ENCODE measurements around the gene ZNF546. TPM values are rescaled to one million over a fixed set of nuclear protein-coding genes. Genes with fewer than 3 reads are reported as not detected.
A peak's percentile ranks its signal among the peaks of the same experiment; 100 is the strongest.
"Not testable (repeated sequence)": the region's sequence is repeated elsewhere in the genome, so short reads cannot be mapped to it uniquely, and the experiment has no call there.

Gene ZNF546
- total and polyA plus RNA-seq, 8 donors = 0.29 to 9.3 (median 2.1) TPM

- TF ChIP-seq EP300 (IDR thresholded peaks at IDR 0.05) (no peak), POLR2AphosphoS5 (IDR thresholded peaks at IDR 0.05) (no peak), CTCF (IDR thresholded peaks at IDR 0.05) (no peak), POLR2A (IDR thresholded peaks at IDR 0.05) (no peak)
- 87 to 96% (median 92%) methylated on average over 7 of the region's 7 CpGs for WGBS, 5 donors
- DNase-seq = no peak
- Histone ChIP-seq H3K4me3 (no peak overlapping the region), H3K36me3 (no peaks in the 10 kb centered on the region), H3K27me3 (peaks cover 0 to 16% (median 0%) of the 10 kb centered on the region in 3 donors), H3K27ac (no peak overlapping the region), H3K4me1 (peaks cover 4 to 20% (median 8%) of the 10 kb centered on the region in 4 donors), H3K9me3 (no peaks in the 10 kb centered on the region)
- intact Hi-C loops (cut with DNase I; ENCODE audit: low total_unique reads) = no loop called here
Measured at GRCh38 chr19:39953915-39954314, 42.9 kb upstream of the ZNF546 start.

- intact Hi-C loops (cut with DNase I; ENCODE audit: low total_unique reads) = not testable (repeated sequence)
Measured at GRCh38 chr19:39957886-39958285, 39.0 kb upstream of the ZNF546 start.

GRCh38 chr19:39958942-39959341, 37.9 kb upstream of the ZNF546 start:
- H3K36me3 ChIP-seq; H3K27me3 ChIP-seq; DNase-seq; H3K4me3 ChIP-seq; H3K4me1 ChIP-seq; H3K9me3 ChIP-seq; intact Hi-C loops (cut with DNase I; ENCODE audit: low total_unique reads); H3K27ac ChIP-seq: not testable (repeated sequence)
- WGBS, 5 donors = 82 to 93% (median 86%) methylated on average over 3 of the region's 3 CpGs

More at GRCh38 chr19:39957886-39958285, 39.0 kb upstream of the ZNF546 start:
- not testable (repeated sequence) for H3K36me3 ChIP-seq, H3K27ac ChIP-seq, H3K27me3 ChIP-seq, DNase-seq, H3K9me3 ChIP-seq, H3K4me3 ChIP-seq
- H3K4me1 ChIP-seq = peaks cover 3 to 12% (median 4%) of the 10 kb centered on the region in 4 donors
- 82 to 96% (median 88%) methylated on average over 5 of the region's 5 CpGs for WGBS, 5 donors

- H3K27me3 ChIP-seq; H3K9me3 ChIP-seq; DNase-seq; intact Hi-C loops (cut with DNase I; ENCODE audit: low total_unique reads); H3K4me1 ChIP-seq; H3K27ac ChIP-seq; H3K36me3 ChIP-seq; H3K4me3 ChIP-seq: not testable (repeated sequence)
- 54 to 68% (median 60%) methylated on average over 9 to 13 of the region's 13 CpGs for WGBS, 5 donors
Measured at GRCh38 chr19:39959407-39959806, 37.5 kb upstream of the ZNF546 start.

GRCh38 chr19:39963898-39964297, 33.0 kb upstream of the ZNF546 start:
- intact Hi-C loops (cut with DNase I; ENCODE audit: low total_unique reads) = no loop called here
- no peaks in the 10 kb centered on the region for H3K27me3 ChIP-seq
- H3K4me1 ChIP-seq = peaks cover 0 to 12% (median 6%) of the 10 kb centered on the region in 4 donors
- H3K4me3 ChIP-seq = no peak overlapping the region
- TF ChIP-seq POLR2AphosphoS5 (IDR thresholded peaks at IDR 0.05) (no peak), CTCF (IDR thresholded peaks at IDR 0.05) (no peak), POLR2A (IDR thresholded peaks at IDR 0.05) (no peak), EP300 (IDR thresholded peaks at IDR 0.05) (no peak)
- H3K36me3 ChIP-seq = no peaks in the 10 kb centered on the region
- no peaks in the 10 kb centered on the region for H3K9me3 ChIP-seq
- peak overlapping the region; percentile 11 to 79 (median 64) for H3K27ac ChIP-seq
- 27 to 55% (median 41%) methylated on average over 3 of the region's 3 CpGs for WGBS, 5 donors
- DNase-seq = peak; percentile 20 to 47

- H3K36me3 ChIP-seq = no peaks in the 10 kb centered on the region
- H3K27ac ChIP-seq = no peak overlapping the region
- 85 to 96% (median 88%) methylated on average over 6 of the region's 6 CpGs for WGBS, 5 donors
- intact Hi-C loops (cut with DNase I; ENCODE audit: low total_unique reads) = no loop called here
- no peaks in the 10 kb centered on the region for H3K9me3 ChIP-seq
- TF ChIP-seq POLR2A (IDR thresholded peaks at IDR 0.05) = no peak
- no peak for TF ChIP-seq EP300 (IDR thresholded peaks at IDR 0.05)
- no peak for TF ChIP-seq POLR2AphosphoS5 (IDR thresholded peaks at IDR 0.05)
- TF ChIP-seq CTCF (IDR thresholded peaks at IDR 0.05) = no peak
- peak in 1 of 2 donors; percentile 16 for DNase-seq
- peaks cover 13 to 34% (median 23%) of the 10 kb centered on the region in 4 donors for H3K4me1 ChIP-seq
- H3K27me3 ChIP-seq = no peaks in the 10 kb centered on the region
- no peak overlapping the region for H3K4me3 ChIP-seq
Measured at GRCh38 chr19:39966617-39967016, 30.2 kb upstream of the ZNF546 start.

All from stomach (tissue), 9 donors.